ENCODE measurements around the gene COL4A1.

The COL4A1 gene

DNA sequence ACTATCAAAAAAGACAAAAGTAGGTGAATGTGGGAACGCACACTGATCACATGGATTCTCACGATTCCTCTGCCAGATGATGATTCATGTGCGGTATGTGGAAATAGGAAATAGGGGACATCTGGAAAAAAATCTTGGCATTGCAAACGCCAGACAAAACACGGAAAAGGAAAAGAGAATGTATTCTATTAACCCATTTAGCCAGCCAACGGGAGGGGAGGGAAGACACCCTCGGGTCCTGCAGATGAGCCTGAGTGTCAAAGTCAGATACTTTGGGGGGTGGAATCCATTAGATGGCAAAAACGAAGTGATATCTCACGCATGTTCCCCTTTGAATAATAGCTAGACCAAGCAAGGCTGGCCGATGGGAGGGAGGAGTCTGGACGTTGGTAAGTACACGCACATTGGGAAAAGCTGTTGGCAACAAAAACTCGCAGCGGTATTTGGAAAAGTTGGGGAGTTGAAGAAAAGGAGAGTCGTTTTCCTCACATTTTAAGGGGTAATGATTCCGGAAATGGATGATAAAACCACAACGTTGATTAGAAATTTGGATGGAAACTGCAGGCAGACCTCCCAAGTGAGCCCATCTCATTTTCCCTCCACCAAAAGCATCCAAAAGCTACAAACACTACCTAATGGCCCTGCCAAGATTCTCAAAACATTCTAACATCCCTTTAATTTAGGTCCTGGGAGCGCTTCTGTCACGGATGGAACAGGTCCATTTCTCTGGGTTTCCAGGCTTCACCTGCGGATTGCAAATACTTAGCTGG is 73.6 kb downstream of the COL4A1 start:
- Histone ChIP-seq H3K4me3 (ENCODE audit: low read length) (no peak overlapping the region), H3K9ac (ENCODE audit: low read length) (no peak overlapping the region), H3K36me3 (replicated peaks; ENCODE audit: insufficient read depth, low read length) (no peaks in the 10 kb centered on the region), H3K9me2 (replicated peaks; ENCODE audit: insufficient read depth, low read length) (no peaks in the 10 kb centered on the region), H3K27ac (ENCODE audit: low read length) (no peak overlapping the region), H3K4me1 (ENCODE audit: low read length) (no peaks in the 10 kb centered on the region), H3K79me2 (ENCODE audit: low read length) (no peaks in the 10 kb centered on the region), H4K20me1 (ENCODE audit: insufficient read depth, low read length) (no peaks in the 10 kb centered on the region), H2AFZ (ENCODE audit: low read length) (no peak overlapping the region), H3K9me3 (replicated peaks; ENCODE audit: insufficient read depth, low read length) (no peaks in the 10 kb centered on the region), H3K4me2 (ENCODE audit: low read depth, low read length) (no peak overlapping the region), H3F3A (ENCODE audit: insufficient read depth, low read length) (no peaks in the 10 kb centered on the region), H3K27me3 (replicated peaks; ENCODE audit: insufficient read depth, low read length) (no peaks in the 10 kb centered on the region)
- DNase-seq: no peak
- TF ChIP-seq EZH2phosphoT487 (IDR thresholded peaks at IDR 0.05; ENCODE audit: low read length) (no peak), EZH2 (optimal IDR thresholded peaks at IDR 0.05; ENCODE audit: low read depth, low read length) (no peak)
- TF ChIP-seq, protein P1, sequence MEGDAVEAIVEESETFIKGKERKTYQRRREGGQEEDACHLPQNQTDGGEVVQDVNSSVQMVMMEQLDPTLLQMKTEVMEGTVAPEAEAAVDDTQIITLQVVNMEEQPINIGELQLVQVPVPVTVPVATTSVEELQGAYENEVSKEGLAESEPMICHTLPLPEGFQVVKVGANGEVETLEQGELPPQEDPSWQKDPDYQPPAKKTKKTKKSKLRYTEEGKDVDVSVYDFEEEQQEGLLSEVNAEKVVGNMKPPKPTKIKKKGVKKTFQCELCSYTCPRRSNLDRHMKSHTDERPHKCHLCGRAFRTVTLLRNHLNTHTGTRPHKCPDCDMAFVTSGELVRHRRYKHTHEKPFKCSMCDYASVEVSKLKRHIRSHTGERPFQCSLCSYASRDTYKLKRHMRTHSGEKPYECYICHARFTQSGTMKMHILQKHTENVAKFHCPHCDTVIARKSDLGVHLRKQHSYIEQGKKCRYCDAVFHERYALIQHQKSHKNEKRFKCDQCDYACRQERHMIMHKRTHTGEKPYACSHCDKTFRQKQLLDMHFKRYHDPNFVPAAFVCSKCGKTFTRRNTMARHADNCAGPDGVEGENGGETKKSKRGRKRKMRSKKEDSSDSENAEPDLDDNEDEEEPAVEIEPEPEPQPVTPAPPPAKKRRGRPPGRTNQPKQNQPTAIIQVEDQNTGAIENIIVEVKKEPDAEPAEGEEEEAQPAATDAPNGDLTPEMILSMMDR (IDR thresholded peaks at IDR 0.05; ENCODE audit: low read length): no peak

DNA sequence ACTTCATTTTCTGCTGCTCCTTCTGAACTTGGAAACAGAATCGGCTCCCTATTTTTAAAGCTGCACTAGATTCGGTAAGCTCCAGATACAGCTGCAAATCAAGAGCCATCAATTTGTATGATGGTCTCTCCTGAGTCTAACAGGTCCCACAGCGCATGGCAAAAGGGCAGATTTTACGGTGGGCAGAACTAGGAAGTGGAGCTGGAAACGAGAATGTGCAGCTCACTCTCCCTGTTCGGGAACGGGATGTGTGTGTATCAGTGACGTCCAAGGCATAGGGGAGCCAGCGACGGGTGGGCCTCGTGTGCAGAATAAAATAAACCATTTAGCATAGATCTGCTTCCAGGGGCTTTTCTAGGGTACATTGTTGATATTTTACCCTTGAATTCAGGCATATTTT is 74.2 kb downstream of the COL4A1 start:
- Histone ChIP-seq H3K4me3 (ENCODE audit: low read length) (no peak overlapping the region), H3K9me3 (replicated peaks; ENCODE audit: insufficient read depth, low read length) (no peaks in the 10 kb centered on the region), H3K9me2 (replicated peaks; ENCODE audit: insufficient read depth, low read length) (no peaks in the 10 kb centered on the region), H3K27ac (ENCODE audit: low read length) (no peak overlapping the region), H2AFZ (ENCODE audit: low read length) (no peak overlapping the region), H3K79me2 (ENCODE audit: low read length) (no peaks in the 10 kb centered on the region), H3F3A (ENCODE audit: insufficient read depth, low read length) (no peaks in the 10 kb centered on the region), H3K4me2 (ENCODE audit: low read depth, low read length) (no peak overlapping the region), H3K9ac (ENCODE audit: low read length) (no peak overlapping the region), H3K27me3 (replicated peaks; ENCODE audit: insufficient read depth, low read length) (no peaks in the 10 kb centered on the region), H4K20me1 (ENCODE audit: insufficient read depth, low read length) (no peaks in the 10 kb centered on the region), H3K4me1 (ENCODE audit: low read length) (no peaks in the 10 kb centered on the region), H3K36me3 (replicated peaks; ENCODE audit: insufficient read depth, low read length) (no peaks in the 10 kb centered on the region)
- no peak for DNase-seq
- TF ChIP-seq EZH2phosphoT487 (IDR thresholded peaks at IDR 0.05; ENCODE audit: low read length) (no peak), EZH2 (optimal IDR thresholded peaks at IDR 0.05; ENCODE audit: low read depth, low read length) (no peak)
- TF ChIP-seq, protein P1 (IDR thresholded peaks at IDR 0.05; ENCODE audit: low read length): no peak

DNA sequence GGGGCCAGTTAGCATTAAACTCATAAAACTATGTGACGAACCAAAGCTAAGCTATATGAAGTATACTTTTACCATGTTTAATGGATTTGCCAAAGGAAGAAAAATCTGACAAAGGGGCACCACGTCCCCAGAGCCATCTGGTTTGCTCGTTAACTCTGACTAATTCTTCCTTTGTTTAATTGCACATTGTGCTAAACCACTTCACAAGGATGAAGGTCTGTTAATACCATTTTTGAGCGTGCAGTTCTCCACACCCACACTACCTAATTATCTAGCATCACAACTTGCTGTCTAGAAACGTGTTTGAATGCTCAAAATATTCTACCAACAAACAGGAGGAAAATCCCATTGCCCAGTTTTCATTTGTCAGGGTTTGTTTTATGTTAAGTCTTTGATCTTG is 74.8 kb downstream of the COL4A1 start:
- Histone ChIP-seq H3K4me1 (ENCODE audit: low read length) (no peaks in the 10 kb centered on the region), H3K27me3 (replicated peaks; ENCODE audit: insufficient read depth, low read length) (no peaks in the 10 kb centered on the region), H3K4me2 (ENCODE audit: low read depth, low read length) (no peak overlapping the region), H2AFZ (ENCODE audit: low read length) (no peak overlapping the region), H3K9ac (ENCODE audit: low read length) (no peak overlapping the region), H3K9me3 (replicated peaks; ENCODE audit: insufficient read depth, low read length) (no peaks in the 10 kb centered on the region), H3K36me3 (replicated peaks; ENCODE audit: insufficient read depth, low read length) (no peaks in the 10 kb centered on the region), H3K27ac (ENCODE audit: low read length) (no peak overlapping the region), H4K20me1 (ENCODE audit: insufficient read depth, low read length) (no peaks in the 10 kb centered on the region), H3K79me2 (ENCODE audit: low read length) (no peaks in the 10 kb centered on the region), H3F3A (ENCODE audit: insufficient read depth, low read length) (no peaks in the 10 kb centered on the region), H3K9me2 (replicated peaks; ENCODE audit: insufficient read depth, low read length) (no peaks in the 10 kb centered on the region), H3K4me3 (ENCODE audit: low read length) (no peak overlapping the region)
- TF ChIP-seq, protein P1 (IDR thresholded peaks at IDR 0.05; ENCODE audit: low read length): no peak
- TF ChIP-seq EZH2 (optimal IDR thresholded peaks at IDR 0.05; ENCODE audit: low read depth, low read length): no peak
- no peak for TF ChIP-seq EZH2phosphoT487 (IDR thresholded peaks at IDR 0.05; ENCODE audit: low read length)
- no peak for DNase-seq

All from MM.1S (cell line).